ENCODE data around the gene SLC25A5.
"Not testable (repeated sequence)": the region's sequence is repeated elsewhere in the genome, so short reads cannot be mapped to it uniquely, and the experiment has no call there.

The SLC25A5 gene

DNA sequence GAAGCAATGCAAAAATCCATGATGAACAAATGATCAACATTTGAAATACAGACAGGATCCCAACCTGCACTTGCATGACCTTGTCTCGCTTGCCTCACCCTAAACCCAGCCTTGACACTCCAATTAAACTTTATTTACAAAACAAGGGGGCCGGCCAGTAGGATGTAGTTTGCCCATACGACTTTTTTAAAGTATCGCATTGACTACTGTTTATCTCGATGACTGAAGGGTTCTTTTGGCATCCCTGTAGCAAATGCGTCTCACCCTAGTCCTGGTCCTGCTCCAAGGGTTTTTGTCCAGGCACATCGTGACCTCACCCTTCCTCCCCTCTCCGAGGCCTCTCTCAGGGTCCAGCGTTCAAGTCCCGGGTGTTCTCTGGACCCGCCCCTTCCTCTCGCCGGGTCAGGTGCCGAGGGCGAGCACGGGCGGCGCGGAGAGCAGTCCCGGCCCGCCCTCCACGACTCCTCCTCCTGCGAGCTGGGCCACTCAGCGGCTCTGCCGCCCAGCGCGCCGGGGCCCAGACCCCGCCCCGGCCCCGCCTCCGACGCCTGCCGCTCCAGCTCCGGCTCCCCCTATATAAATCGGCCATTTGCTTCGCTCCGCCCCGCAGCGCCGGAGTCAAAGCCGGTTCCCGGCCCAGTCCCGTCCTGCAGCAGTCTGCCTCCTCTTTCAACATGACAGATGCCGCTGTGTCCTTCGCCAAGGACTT, at the start of gene SLC25A5:
SLC25A5 (plus strand) TSS at position 603 of the 709 bp plus-strand sequence; CDS start at position 675, 72 bp downstream.
- DNase-seq = peak; percentile 48 to 92

DNA sequence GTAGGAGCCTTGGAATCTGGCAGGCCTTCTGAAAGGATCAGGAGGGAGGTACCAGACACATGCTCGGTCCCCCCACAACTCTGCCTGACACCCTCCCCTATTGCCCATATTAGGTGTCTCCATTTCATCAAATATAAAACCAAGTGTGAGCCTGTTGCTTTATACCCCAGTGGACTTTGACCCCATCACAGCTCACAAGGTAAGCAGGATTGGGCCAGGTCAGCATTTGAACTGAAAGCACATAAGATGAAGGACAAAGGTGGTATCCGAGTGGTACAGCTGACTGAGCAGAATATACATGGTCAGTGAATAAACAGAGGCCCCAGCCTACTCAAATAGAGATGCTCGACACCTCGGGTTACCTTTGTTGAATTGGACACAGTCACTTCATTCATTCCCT, 49.1 kb upstream of the SLC25A5 start:
- peak in 1 of 2 experiments; percentile 19 for DNase-seq

DNA sequence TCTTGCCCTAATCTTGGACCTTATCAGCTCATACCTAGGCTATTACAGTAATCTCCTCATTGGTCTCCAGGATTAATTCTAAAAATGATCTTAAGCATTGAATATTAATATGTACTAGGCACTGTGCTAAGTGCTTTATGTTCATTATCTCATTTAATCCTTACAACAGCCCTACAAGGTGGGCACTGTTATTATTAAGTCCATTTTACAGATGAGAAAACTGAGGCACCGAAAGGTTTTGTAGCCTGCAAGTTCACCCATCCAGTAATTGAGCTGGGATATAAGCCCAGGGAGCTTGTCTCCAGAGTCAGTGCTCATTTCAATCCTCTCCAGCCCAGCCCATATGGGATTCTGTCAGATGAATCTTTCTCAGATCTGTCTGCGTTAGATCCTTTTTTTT, 48.3 kb upstream of the SLC25A5 start:
- DNase-seq = no peak

DNA sequence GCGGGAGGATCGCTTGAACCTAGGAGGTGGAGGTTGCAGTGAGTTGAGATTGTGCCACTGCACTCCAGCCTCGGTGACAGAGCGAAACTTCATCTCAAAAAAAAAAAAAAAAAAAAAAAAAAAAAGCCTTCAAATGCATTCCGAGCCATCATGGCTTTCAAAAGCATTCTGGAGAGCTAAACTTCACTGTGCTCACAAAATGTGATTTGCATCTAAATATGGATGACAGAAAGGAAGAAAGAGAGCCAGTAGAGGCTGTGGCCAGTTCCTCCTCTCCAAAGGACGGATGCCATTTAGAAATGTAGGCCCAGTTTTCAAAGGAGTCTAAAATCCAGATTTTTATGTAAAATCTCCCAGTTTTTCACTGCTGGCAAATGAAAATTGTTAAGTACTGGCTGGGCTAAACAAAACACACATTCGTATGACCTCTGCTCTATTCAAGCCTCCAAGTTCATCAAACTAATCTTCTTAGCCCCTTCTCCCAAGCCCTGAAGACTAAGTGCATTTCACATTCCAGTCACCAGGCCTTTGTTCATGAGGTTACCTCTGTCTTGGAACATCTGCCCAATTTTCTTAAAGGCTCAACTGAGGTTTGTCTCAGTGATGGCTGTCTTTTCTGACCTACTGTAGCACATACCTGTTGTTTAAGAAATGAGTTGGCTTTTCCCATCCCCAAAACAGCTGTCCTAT, 47.1 kb upstream of the SLC25A5 start:
- no peak for DNase-seq

DNA sequence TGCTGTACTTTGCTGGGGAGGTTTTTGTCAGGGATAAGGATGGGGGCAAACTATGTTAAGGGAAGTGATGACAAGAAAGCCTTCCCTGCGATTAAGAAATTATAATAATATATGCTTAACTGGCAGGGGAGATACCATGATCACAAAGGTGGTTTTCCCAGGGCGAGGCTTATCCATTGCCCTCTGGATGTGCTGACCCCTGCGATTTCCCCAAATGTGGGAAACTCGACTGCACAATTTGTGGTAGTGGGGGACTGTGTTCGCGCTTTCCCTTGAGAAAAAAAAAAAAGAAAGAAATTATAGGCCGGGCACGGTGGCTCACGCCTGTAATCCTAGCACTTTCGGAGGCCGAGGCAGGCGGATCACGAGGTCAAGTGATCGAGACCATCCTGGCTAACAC, 44.6 kb upstream of the SLC25A5 start:
- DNase-seq = no peak

DNA sequence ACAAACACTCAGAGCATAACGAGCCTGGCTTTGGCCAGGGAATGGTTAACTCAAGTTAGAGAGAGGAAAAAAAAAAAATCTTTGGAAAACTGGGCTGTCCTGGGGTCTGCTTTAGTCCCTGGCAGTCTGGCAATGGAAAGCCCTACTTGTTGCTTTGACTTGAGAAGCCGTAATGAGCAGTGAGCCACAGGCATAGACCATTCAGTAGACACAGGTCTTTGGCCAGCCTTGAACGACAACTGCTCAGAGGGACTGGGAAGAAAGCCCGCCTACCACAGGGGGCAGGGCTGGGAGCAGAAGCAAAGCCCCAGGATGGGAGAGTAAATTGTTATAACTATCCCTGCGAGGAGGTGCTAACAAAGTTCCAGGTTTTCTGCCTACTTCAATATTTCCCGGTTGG, 43.2 kb upstream of the SLC25A5 start:
- no peak for DNase-seq

DNA sequence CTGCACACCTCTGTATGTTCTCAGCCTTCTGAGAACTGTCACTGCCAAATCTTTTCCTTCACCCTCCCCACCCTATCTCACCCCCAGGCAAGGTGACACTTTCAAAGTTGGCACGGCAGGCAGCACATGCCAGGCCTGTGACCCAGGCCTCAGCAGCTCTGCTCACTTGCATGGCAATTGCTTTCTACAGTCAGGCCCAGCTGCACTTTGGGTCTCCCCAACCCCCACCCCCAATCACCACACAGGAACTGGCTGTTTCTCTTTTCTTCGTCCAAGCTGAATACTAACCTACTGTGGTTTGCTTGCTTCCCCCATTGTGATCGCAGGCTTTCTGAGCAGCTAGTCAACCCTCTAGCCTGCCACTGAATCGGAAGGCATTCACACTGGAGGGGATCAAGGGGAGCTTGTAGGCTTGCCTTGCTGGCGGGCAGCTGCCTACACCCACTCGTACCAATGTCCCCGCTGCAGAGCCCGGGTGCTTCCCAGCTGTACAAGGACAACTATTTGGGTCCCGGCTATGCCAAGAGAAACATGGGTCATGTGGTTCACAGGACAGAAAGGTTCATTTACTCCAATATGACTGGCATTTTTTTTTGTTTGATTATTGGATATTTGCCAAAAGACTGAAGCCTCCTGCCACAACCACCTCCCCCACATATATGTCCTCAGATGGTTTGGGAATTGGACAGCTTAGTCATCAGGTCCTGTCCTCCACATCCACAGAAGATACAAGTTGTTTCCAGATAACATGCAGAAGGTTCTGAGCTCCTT, 41.0 kb upstream of the SLC25A5 start:
- DNase-seq = no peak

DNA sequence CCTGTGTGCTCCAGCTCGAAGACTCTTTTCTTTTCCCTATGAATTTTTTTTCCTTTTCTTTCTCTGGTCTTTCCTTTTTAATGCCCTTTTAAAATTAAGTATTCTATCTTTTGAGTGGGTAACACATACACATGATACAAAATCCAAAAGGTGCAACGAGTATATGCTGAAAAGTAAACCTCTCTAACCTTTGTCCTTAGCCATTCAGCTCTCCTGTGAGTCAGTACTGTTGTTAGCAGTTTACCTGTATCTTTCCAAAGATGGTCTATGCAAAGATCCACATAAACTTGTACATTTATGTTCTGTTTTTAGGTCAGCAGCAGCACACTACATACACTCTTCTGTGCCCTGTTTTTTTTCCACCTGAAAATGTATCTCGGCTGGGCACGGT, 40.5 kb upstream of the SLC25A5 start:
- no peak for DNase-seq

DNA sequence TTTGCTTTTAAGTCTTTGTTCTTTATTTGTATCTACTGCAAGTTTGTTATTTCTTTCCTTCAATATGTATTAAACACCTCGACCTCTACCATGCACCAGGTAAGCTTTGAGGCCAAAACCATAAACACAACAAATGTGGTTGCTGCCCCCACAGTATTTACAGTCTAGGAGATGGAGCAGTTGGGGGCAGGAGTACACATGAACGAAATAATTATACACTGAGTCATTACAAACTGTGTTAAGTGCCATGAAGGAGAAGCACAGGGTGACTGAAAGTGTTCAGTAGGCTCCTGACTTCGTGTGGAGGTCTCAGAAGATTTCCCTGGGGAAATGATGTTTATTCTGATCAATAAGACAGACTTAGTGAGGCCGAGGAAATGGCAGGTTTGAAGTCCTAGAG, 38.8 kb upstream of the SLC25A5 start:
- no peak for DNase-seq

DNA sequence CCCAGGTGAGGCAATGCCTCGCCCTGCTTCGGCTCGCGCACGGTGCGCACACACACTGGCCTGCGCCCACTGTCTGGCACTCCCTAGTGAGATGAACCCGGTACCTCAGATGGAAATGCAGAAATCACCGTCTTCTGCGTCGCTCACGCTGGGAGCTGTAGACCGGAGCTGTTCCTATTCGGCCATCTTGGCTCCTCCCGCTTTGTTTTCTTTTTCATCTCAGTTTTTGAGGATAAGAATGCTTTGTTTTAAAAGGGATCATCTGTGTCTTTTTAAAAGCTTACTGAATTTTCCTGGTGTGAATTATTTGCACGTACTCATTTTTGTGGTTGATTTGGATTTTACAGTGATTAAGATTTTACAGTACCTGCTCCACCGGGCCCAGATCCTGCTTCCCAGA, 26.9 kb upstream of the SLC25A5 start:
- not testable (repeated sequence) for DNase-seq

DNA sequence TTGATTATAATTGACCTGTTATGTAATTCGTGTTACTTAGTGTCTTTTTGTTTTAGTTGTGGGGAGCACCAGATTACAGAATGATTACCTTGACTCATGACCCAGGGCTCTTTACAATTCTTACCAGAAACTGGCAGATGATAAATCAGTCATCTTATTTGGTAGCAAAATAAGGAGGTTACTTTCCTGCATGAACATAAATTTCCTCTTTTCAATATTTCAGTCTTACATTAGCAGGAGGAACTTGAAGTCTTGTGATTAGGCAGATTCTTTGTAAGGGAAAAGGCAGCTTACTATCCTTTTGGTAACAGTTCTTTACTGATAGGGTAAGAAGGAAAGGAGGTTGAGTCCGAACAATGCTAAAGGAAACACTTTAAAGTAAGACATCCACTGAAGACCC, 26.0 kb upstream of the SLC25A5 start:
- DNase-seq = no peak

DNA sequence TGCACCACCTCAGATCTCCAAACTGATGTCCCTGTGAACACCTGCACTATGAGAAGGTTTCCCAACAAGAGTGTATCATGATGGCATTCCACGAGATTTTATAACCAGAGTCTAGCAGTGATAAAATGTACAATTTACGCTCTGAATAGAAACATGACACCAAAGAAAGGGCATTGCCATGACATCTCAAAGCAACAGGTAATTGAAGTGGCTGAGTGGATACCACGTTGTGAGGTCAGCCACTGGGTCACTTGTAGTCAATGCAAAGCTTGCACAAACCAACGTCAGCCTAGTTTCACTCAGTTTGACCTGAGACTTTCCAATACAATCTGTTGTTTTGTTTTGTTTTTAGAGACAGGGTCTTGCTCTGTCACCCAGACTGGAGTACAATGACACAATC, 15.0 kb upstream of the SLC25A5 start:
- no peak for DNase-seq

DNA sequence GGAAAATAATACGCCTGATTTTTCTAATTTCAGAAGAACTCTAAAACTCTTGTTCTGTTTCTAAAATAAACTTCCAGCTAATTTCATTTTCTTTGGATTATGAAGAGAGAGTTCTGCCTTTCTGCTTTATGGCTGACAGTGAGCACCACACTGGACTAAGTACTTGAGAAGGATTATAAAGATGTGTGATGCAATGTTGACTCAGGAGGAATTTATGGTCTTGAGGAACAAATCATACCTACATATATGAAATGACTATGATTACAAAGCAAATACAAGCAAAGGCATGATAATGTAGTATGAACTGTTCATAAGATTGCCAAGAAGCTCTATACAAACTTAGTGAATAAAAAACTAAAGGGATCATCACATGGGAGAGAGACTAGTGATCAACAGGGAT, 13.0 kb upstream of the SLC25A5 start:
- DNase-seq = no peak

DNA sequence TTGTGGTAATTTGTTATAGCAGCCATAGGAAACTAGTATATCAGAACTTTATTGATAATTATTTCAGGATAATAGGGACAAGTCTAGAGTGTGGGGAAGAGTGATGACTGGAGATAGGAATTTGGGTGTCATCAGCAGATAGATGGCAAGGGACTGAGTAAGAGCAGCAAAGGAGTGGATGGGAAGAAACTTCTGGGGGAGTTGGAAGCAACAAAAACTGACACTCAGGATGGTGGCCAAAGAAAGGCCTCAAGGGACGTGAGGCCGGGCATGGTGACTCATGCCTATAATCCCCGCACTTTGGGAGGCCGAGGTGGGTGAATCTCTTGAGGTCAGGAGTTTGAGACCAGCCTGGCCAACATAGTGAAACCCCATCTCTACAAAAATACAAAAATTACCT, 9.1 kb upstream of the SLC25A5 start:
- no peak for DNase-seq

DNA sequence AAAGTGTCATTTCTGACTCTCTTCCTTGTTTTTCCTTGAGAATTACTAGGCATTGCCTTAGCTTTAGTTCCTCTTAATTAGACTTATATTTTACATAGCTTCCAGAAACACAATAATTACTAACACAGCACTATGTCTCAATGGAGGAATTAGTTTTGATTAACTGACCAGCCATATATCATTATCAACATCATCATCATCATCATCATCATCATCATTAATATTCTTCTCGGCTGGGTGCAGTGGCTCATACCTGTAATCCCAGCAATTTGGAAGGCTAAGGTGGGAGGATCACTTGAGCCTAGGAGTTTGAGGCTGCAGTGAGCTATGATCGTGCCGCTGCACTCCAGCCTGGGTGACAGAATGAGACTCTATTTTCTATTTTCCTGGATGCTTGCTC, 2.7 kb upstream of the SLC25A5 start:
- DNase-seq = no peak

DNA sequence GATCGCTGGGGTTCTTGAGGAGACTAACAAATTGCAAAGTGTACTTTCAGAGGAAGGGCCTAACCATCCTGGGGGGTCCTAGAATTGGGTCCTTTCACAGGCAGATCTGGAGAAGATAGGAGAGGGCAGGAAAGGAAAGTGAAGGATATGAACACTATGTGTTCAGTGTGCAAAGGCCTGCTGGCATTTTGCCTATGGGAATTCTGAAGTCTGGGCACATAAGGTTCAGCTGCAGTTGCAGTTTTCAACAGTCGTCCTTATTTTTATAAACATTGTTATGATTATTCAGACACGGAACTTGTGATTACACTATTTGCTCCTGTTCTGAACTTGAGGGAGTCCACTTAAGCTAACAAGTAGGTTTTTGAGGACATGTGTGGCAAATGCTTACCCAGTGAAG, 1.3 kb upstream of the SLC25A5 start:
- no peak for DNase-seq

DNA sequence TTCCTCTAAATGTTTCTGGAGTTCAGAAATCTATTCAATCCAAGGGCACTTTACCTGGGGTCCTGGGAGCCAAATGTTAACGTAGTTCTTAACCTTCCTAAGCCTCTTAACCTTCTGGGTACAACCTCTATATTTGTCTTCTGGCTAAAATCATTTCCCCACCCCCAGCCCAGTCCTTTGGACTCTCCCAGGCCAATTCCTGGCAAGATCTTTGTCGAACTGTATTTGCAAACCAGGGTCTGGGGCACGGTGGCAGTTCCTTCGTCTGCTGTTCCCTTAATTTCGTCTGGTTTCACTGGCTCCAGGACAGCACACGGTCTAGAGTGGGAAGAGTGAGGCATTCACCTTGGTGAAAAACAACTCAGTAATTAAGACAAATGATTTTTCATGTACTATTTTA, 811 bp upstream of the SLC25A5 start:
- no peak for DNase-seq

DNA sequence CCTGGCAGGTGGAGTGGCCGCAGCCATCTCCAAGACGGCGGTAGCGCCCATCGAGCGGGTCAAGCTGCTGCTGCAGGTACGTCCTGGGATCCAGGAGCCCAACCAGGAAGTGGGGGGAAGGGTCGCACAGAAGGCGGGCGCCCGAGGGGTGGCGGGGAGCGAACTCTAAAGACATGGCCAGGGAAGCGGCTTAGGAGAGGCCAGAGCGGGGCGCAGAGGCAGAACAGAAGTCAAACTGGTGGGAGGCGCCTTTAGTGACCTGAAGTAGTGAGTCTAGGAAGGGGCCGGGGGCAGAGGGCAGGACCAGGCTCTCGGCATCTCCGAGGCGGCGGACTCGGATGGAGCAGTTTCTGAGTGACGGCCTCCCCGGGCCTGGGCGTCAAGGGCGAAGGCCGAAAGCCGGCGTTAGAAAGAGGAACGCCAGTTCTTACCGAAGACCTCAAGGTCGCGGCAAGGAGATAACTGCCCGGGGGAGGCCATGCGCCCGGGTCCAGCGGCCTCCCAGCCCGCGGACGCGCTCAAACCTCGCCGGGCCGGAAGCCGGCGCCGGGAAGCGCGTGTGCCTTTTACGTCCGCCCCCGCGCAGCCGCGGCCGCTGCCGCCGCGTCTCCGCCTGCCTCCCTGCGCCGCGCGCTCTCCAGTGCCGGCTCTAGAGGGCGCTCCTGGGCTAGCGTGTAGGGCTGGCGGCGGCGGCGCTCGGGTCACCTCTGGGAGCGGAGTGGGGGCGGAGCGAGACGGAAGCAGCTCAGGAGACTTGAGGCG, 488 bp downstream of the SLC25A5 start:
- peak; percentile 43 to 86 for DNase-seq

DNA sequence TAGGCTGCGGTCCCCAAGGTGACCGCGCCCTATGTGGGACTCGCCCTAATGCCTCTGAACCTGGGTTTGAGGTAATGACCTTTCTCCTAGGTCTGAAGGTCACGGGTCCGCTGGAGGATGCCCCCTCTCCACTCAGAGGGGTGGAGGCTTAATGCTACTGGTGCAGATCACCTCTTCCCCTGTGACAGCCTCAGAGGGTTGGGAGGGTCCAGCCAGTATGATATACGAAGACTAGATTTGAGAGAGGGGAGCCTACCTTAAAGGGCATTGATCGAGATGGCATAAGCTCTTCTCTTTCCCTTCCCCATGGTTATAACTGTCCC, 1.0 kb downstream of the SLC25A5 start:
- no peak for DNase-seq

DNA sequence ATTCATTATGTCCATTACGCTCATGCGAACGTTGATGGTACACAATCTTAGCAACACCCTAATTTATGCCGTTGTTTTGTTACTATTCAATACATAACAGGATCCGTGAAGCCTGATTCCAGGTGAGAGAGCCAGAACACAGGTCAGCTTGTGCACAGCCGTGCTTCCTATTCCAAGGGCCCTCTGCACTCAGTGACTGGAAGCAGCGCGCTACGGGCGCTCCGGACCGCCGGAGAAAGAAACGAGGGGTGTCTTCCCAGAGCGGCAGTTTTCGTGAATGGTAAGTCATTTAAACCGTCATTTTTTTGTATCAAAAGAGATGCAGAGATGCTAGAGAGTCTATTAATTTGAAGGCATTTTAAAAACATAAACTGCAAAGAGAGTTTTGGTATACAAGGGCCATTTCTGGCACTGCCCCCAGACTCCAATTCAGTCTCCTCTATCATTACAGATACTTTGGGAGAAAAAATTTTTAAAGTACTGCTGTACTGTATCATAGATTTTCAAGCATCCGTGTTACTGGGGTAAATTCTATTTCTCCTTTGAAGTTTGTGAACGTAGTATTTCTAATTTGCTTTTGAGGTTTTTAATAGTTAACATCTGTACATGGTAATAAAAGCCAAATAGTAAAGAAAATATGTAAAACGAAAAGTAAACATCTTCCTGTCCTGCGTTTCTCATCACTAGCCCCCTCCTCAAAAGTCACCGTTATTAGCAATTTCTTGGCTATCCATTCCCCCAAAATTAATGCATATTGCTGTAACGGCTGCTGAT, 6.6 kb downstream of the SLC25A5 start:
- DNase-seq = no peak

DNA sequence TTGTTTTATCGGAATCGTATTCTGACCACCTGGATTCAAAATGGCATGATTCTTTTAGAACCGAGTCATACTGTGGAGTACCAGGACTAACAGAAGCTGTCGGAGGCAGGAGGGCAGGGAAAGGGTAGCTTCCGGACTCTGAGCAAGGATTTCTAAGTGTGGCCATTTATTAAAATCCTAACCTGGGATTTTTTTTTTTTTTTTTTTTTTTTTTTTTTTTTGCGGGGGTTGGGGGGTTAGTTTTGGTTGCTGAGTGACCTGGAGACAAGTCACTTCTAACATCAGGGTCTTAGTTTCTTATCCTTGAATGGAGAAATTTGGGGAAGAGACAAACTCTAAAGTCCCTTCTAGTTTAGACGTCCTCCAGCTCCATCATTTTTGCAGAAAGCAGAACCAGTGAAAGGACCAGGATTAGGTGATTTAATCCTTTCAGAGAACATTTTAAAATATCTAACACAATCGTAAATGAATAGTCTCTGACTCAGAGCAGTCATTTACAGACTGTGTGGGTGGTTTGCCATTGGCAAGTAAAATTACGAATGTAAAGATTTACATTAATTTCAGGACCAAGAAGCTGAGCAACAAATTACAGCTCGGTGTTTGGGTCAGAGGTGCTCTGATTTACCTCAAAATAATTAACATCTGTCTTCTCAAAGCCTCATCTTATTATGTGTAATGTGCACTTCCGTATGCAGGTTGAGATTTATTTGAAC, 7.3 kb downstream of the SLC25A5 start:
- no peak for DNase-seq

DNA sequence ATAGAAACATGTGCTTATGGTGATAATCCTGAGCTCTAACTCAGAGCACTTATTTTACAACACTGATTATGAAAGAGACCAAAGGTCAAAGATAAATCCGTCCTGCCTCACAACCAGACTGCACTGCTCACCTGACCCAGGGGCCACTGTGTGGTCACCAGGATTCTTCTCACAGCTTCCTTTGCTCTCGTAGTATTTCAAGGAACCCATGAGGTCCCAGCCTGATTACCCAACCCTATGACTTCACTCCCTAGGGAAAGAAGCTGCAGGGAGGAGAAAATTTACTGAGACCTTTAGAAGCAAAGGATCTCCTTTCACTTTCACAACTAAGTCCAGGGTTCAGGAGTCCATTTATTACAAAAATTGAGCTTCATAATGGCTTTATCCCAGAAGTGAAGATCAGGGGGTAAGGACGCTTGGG, 9.6 kb downstream of the SLC25A5 start:
- no peak for DNase-seq
